ENCODE results near the gene PKMYT1.
"Not testable (repeated sequence)": the region's sequence is repeated elsewhere in the genome, so short reads cannot be mapped to it uniquely, and the experiment has no call there.

PKMYT1 gene

DNA sequence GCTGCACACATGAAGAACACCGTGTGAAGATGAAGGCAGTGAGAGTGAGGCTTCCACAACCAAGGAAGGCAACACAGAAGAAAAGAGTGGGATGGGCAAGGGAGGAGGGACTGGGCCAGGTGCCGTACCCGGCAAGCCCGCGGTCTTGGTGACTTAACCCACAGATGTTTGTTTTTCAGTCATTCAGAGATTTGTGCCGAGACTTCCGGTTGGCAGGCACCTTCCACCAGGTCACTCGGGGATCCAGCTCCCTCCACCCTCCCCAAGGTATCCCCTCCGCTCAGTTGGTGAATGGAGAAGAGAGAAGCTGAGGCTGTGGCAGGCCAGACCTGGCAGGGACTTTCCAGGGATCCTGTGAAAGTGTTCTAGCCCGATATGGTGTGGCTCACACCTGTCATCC lies 21.0 kb downstream of the PKMYT1 start:
- no peak for DNase-seq (ENCODE audit: low read depth)

- no peak for DNase-seq (ENCODE audit: low read depth)
Observed at GRCh38 chr16:2956579-2956956, 23.7 kb downstream of the PKMYT1 start.

DNA sequence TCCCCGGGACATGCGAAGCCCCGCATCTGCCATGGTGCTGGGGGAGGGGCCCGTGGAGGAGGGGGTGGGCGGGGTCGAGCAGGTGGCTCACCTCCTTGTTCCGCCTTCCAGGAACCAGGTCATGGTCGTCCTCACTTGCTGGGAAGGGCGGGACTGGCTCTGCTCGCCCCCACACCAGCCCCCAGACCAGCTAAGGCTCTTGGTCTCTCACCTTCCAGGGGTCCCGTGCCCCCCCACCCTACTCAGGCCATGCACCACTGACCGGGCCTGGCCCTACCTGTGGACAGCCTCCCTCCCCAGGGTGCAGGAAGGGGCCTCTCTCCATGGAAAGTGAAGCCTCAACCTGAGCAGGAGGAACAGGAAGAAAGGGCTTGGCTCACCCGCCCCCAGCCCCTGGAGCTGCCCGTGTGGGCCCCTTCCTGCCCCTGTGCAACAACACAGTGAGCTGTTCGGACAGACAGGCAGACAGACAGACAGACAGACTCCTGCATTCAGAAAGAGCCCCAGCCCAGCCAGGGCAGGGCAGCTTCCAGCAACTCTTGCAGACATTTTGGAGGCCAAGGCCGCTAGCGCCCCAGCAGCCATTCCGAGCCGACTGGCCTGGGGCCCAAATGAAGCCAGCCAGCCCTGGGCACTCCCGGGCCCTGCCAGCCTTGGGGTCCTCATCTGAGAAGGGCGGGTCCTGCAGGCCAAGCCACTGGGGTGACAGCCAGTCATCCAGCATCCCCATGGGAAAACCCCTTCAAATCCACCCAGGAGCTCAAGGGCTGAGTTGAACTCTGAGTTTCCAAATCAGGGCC lies 24.3 kb downstream of the PKMYT1 start:
- DNase-seq (ENCODE audit: low read depth) = no peak

GRCh38 chr16:2955438-2955778 lies 24.8 kb downstream of the PKMYT1 start:
- DNase-seq (ENCODE audit: low read depth) = no peak

DNA sequence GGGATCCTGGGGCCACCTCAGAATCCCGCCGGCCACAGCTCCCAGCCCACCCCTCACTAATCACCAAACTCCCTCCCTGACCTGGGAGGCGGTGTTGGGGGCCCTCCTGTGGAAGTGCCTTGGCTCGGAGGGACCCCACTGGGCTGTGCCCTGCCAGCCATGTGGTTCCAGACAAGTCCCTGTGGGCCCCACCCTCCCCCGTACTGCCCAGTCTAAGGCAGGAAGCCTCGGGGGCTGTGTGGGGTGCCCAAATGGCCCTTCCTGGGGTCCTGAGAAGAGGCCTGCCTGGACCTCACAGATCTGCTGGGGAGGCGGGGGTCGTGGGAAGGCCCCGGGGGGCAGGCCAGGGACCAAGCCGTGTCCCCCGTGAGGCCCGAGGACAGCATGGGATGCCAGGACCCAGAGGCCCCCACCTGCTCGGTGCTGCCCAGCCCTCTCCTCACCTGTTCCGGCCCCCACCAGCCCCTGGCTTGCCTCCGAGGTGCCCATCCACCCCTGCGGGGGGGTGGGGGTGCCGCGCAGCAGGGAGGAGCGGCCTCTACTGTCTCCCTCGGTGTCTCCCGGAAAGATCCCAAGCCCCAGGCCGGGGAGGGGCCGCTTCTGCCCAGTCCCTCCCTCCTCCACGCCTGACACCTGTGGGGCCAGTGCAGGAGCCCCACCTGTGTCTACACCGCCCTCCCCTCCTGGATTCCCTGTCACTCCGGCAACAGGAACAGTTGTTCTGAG lies 25.4 kb downstream of the PKMYT1 start:
- no peak for DNase-seq (ENCODE audit: low read depth)

- no peak for DNase-seq (ENCODE audit: low read depth)
Observed at GRCh38 chr16:2953706-2954627, 26.3 kb downstream of the PKMYT1 start.

DNA sequence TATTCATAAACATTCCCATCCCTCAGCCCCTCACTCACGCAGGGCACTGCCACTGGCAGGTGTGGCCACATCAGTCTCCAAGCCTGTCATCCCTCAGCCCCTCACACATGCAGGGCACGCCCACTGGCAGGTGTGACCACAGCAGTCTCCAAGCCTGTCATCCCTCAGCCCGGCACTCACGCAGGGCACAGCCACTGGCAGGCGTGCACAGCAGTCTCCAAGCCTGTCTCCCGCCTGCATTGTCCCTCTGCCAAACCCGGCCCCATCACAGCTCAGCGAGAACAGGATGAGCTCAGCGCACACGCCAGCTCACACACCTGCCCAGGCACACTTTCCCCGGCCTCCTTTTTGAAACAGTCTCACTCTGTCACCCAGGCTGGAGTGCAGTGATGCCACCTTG lies 27.6 kb downstream of the PKMYT1 start:
- no peak for DNase-seq (ENCODE audit: low read depth)

DNA sequence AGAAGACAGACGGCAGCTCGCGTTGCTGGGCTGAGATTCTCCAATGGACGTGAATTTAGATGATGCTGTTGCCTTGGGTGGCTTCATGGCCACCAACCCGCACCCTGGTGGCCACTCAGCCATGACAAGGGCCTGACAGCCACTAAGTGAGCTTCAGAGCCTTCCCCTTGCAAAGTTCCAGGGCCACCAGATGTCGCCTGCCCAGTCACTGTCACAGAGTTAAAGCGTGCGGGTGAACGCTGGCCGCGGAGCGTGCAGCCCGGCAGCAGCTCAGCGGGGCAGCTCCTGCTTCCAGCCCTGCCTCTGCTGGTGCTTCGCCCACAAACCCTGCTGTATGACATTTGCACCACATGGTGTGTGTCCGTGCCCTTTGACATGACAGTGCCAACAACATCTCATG lies 29.5 kb downstream of the PKMYT1 start:
- no peak for DNase-seq (ENCODE audit: low read depth)

DNA sequence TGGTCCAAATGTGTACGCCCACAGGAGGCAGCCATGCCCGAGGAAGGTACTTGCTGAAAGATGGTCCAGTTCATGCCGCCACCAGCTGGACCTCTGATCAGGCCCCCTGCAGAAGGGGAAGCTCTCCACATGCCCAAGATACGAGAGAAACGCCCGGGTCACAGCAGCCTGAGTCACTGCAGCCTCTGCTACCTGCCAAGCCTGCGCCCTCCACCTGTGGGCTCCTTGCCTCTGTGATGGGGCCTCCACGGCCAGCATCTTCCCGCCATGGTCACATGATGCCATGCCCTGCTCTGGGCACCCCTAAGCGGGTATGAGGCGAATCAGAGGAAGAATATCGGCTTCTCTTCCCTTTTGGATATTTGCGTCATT lies 29.9 kb downstream of the PKMYT1 start:
- DNase-seq (ENCODE audit: low read depth) = no peak

DNA sequence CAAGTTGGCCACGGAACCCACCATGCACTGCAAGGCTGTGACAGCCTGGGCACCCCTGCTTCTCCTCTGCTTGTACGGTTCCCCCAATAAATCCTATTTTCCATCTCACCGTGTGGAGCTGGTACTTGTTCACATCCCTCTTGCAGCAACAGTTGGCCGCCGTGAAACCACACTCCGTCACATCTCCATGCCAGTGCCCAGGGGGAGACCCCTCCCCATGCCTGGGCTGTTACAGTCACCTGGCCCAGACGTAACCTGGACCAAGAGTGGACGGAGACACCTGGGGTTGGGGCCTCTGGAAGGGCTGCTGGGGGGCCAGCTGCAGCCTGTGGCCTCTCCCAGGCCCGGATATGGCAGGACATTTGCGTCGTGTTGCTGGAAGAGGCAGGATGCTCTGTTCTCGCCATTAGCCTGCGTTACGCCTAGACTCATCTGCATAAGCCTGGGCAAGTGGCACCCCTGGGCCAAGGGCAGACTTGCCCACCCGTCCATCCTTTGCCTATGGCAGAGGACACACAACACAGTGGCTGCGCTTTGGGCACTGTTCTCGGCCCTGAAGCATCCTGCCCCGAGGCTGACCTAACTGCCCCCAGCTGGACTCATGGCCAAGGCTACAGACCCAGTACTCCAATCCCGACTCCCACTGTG lies 30.4 kb downstream of the PKMYT1 start:
- no peak for DNase-seq (ENCODE audit: low read depth)

GRCh38 chr16:2948807-2949704 lies 31.2 kb downstream of the PKMYT1 start:
- no peak for DNase-seq (ENCODE audit: low read depth)

- DNase-seq (ENCODE audit: low read depth) = no peak
Observed at GRCh38 chr16:2946649-2947048, 33.6 kb downstream of the PKMYT1 start.

- DNase-seq (ENCODE audit: low read depth) = not testable (repeated sequence)
Observed at GRCh38 chr16:2943716-2944115, 36.5 kb downstream of the PKMYT1 start.

- DNase-seq (ENCODE audit: low read depth) = no peak
Observed at GRCh38 chr16:2942045-2942444, 38.2 kb downstream of the PKMYT1 start.

DNA sequence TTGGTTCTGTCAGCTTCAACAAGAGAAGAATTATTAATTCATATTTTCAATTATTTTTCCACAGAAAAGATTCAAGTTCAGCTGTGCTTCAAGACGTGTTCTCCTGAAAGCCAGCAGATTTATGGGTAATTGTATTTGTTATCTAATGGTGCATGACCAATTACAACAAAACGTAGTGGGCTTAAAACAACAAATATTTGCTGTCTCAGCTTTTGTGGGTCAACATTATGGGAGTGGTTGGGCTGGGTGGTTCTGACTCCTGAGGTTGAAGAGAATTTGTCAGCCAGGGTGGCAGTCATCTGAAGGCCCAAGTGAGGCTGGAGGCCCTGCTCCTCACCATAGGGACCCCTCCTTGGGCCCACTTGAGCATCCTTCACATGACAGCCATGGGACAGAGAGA lies 40.3 kb downstream of the PKMYT1 start:
- no peak for DNase-seq (ENCODE audit: low read depth)

GRCh38 chr16:2938206-2938605 lies 42.0 kb downstream of the PKMYT1 start:
- DNase-seq (ENCODE audit: low read depth) = no peak

- DNase-seq (ENCODE audit: low read depth) = no peak
Observed at GRCh38 chr16:2937170-2937569, 43.1 kb downstream of the PKMYT1 start.

GRCh38 chr16:2936436-2937011 lies 43.7 kb downstream of the PKMYT1 start:
- DNase-seq (ENCODE audit: low read depth) = no peak

GRCh38 chr16:2934450-2934849 lies 45.8 kb downstream of the PKMYT1 start:
- no peak for DNase-seq (ENCODE audit: low read depth)

DNA sequence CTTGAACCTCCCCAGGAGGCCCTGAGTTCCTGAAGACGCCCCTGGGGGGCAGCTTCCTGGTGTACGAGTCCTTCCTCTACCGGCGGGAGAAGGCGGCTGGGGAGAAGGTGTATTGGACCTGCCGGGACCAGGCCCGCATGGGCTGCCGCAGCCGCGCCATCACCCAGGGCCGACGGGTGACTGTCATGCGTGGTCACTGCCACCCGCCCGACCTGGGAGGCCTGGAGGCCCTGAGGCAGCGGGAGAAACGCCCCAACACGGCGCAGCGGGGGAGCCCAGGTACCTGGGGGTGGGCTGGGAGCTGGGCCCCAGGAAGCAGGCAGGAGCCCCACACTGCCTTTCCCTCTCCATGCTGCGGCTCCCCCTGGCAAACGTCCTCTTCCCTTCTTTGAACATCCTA lies 46.5 kb downstream of the PKMYT1 start:
- DNase-seq (ENCODE audit: low read depth) = no peak

- DNase-seq (ENCODE audit: low read depth) = no peak
Observed at GRCh38 chr16:2933136-2933535, 47.1 kb downstream of the PKMYT1 start.
